ENCODE measurements around the gene PEMT. TPM values are rescaled to one million over a fixed set of nuclear protein-coding genes. Genes with fewer than 3 reads are reported as not detected.

Gene PEMT
- total RNA-seq, 4 donors from 2014 or later, result 3.2 to 10.2 (median 7.1) TPM

DNA sequence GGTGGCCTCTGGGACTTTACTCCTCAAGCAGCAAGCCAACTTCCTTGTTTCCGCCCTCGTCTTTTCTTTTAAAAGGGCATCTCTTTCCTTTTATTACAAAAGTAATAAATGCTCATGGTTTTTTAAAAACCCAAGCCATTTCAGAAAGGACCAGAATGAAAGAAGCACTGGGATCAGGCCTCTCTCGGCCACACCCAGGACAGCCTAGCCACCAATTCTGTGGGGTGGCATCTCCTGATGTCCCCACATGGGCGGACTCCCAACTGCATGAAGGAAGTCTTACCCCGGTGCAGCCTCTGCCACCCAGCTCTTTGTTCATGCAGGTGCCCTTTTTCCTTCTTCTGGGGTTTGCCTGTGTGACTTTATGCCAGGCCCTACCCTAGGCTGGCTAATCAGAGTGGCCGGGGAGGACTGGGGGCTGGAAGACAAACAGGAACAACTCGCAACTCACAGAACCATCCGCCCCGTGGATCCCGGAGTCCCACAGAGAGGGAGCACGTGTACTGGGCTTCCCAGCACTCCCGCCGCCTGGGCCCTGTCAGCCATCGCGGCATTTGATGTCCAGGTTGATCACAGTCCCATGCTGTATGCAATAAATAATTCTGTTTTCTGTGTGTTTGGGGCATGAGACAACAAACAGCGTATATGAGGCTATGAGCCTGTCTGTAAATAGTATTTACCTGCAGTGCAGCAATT is 92.8 kb downstream of the PEMT start:
- peaks cover 7% of the 10 kb centered on the region for H3K27me3 ChIP-seq
- H3K4me1 ChIP-seq, result peaks cover 9 to 30% (median 28%) of the 10 kb centered on the region in 4 donors
- intact Hi-C loops (cut with DNase I; ENCODE audit: low total_unique reads) (loop anchor here (5.0 kb wide), 1 partner anchor 74 kb away; no protein-coding TSS in a partner anchor), in situ Hi-C loops (cut with MboI; ENCODE audit: low pct_ligation_motif_present in 1 of 4, low pct_unique_long_range_greater_than_20kb in 1 of 4, low sequenced_read_pairs in 3 of 4) (no loop called here)
- TF ChIP-seq POLR2AphosphoS5 (IDR thresholded peaks at IDR 0.05), result no peak
- TF ChIP-seq POLR2A (IDR thresholded peaks at IDR 0.05), result no peak
- DNase-seq, result no peak
- WGBS, 2 donors (ENCODE audit: low coverage in 1 of 2), result 79 to 81% methylated on average over 2 to 16 of the region's 16 CpGs
- no peak overlapping the region for H3K4me3 ChIP-seq
- no peak overlapping the region for H3K27ac ChIP-seq
- no peaks in the 10 kb centered on the region for H3K9me3 ChIP-seq
- H3K36me3 ChIP-seq, result no peaks in the 10 kb centered on the region

DNA sequence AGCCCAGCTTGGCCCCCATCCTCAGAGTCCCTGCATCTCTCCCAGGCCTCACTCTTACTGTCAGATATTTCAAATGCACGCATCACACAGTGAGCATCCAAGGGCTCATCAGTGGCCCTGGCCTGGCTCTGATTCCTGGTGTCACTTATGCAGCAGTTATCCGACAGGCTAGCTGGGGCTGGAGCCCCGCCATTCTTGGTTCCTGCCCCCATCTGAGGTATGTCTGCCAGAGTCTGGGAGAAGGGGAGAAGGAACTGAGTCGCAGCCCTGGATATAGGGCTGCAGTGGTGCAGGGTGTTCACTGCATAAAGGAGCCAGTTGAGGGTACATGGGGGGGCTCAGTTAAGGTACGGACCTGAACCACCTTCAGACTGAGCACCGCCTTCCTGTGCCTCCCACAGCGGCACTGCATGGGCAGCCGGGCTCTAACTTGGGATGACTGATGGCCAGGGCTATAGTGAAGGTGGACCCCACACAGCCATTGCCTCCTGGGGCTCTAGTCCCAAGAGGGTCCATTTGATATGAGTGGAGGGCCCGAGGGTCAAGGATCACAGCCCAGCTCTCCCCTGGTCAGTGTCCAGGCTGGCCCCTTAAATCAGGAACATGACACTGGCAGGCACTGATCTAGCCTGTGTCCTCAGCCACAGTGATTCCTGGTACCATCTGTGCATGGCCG is 93.5 kb downstream of the PEMT start:
- TF ChIP-seq, protein P1, sequence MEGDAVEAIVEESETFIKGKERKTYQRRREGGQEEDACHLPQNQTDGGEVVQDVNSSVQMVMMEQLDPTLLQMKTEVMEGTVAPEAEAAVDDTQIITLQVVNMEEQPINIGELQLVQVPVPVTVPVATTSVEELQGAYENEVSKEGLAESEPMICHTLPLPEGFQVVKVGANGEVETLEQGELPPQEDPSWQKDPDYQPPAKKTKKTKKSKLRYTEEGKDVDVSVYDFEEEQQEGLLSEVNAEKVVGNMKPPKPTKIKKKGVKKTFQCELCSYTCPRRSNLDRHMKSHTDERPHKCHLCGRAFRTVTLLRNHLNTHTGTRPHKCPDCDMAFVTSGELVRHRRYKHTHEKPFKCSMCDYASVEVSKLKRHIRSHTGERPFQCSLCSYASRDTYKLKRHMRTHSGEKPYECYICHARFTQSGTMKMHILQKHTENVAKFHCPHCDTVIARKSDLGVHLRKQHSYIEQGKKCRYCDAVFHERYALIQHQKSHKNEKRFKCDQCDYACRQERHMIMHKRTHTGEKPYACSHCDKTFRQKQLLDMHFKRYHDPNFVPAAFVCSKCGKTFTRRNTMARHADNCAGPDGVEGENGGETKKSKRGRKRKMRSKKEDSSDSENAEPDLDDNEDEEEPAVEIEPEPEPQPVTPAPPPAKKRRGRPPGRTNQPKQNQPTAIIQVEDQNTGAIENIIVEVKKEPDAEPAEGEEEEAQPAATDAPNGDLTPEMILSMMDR (IDR thresholded peaks at IDR 0.05), result no peak
- no peak for TF ChIP-seq POLR2A (IDR thresholded peaks at IDR 0.05)
- no peak for TF ChIP-seq POLR2AphosphoS5 (IDR thresholded peaks at IDR 0.05)
- TF ChIP-seq EP300 (IDR thresholded peaks at IDR 0.05; ENCODE audit: low read depth), result no peak
- intact Hi-C loops (cut with DNase I; ENCODE audit: low total_unique reads), result loop anchor here (5.0 kb wide), 1 partner anchor 74 kb away; no protein-coding TSS in a partner anchor
- peaks cover 7% of the 10 kb centered on the region for H3K27me3 ChIP-seq
- H3K36me3 ChIP-seq, result no peaks in the 10 kb centered on the region
- H3K4me1 ChIP-seq, result peaks cover 9 to 36% (median 28%) of the 10 kb centered on the region in 4 donors
- H3K4me3 ChIP-seq, result no peak overlapping the region
- H3K9me3 ChIP-seq, result no peaks in the 10 kb centered on the region
- DNase-seq, result no peak
- no peak overlapping the region for H3K27ac ChIP-seq
- in situ Hi-C loops (cut with MboI; ENCODE audit: low pct_ligation_motif_present in 1 of 4, low pct_unique_long_range_greater_than_20kb in 1 of 4, low sequenced_read_pairs in 3 of 4), result no loop called here
- 89% methylated on average over 10 of the region's 10 CpGs; no CpG with 5 or more reads in 1 of the 2 donors for WGBS, 2 donors (ENCODE audit: low coverage in 1 of 2)

- Histone ChIP-seq H3K4me3 (peak overlapping the region in 2 of 4 donors; percentile 61 to 67), H3K27me3 (peaks cover 7% of the 10 kb centered on the region), H3K36me3 (no peaks in the 10 kb centered on the region), H3K27ac (peak overlapping the region; percentile 84 to 87 (median 87)), H3K4me1 (peaks cover 9 to 42% (median 28%) of the 10 kb centered on the region in 4 donors), H3K9me3 (no peaks in the 10 kb centered on the region)
- intact Hi-C loops (cut with DNase I; ENCODE audit: low total_unique reads), result loop anchor here (5.0 kb wide), 1 partner anchor 75 kb away; no protein-coding TSS in a partner anchor
- in situ Hi-C loops (cut with MboI; ENCODE audit: low pct_ligation_motif_present in 1 of 4, low pct_unique_long_range_greater_than_20kb in 1 of 4, low sequenced_read_pairs in 3 of 4), result no loop called here
- 47% methylated on average over 13 of the region's 19 CpGs; no CpG with 5 or more reads in 1 of the 2 donors for WGBS, 2 donors (ENCODE audit: low coverage in 1 of 2)
- no peak for DNase-seq
- TF ChIP-seq EP300 (IDR thresholded peaks at IDR 0.05; ENCODE audit: low read depth), result no peak
- TF ChIP-seq, protein P1 (IDR thresholded peaks at IDR 0.05), result peak in 2 of 5 experiments; percentile 6 to 7
Measured at GRCh38 chr17:17497065-17497844, 94.3 kb downstream of the PEMT start.

- no peaks in the 10 kb centered on the region for H3K9me3 ChIP-seq
- in situ Hi-C loops (cut with MboI; ENCODE audit: low pct_ligation_motif_present in 1 of 4, low pct_unique_long_range_greater_than_20kb in 1 of 4, low sequenced_read_pairs in 3 of 4), result no loop called here
- H3K27ac ChIP-seq, result peak within 1 kb of the TSS; percentile 84 to 87 (median 87)
Measured at GRCh38 chr17:17496189-17497064, 95.1 kb downstream of the PEMT start, which contains the start of gene RASD1. Gene RASD1, minus strand, starts transcription at chr17:17496395. Its CDS starts 214 bp downstream, at chr17:17496181.

More at GRCh38 chr17:17496189-17497064, 95.1 kb downstream of the PEMT start, which contains the start of gene RASD1:
- intact Hi-C loops (cut with DNase I; ENCODE audit: low total_unique reads), result loop anchor here (5.0 kb wide), 1 partner anchor 76 kb away; no protein-coding TSS in a partner anchor
- peak within 1 kb of the TSS; percentile 49 to 67 (median 62) for H3K4me3 ChIP-seq
- peaks cover 9 to 42% (median 28%) of the 10 kb centered on the region in 4 donors for H3K4me1 ChIP-seq
- peaks cover 7% of the 10 kb centered on the region for H3K27me3 ChIP-seq
- H3K36me3 ChIP-seq, result peaks cover 0 to 4% (median under 1%) of the 10 kb centered on the region in 4 donors
- DNase-seq, result peak; percentile 93
- TF ChIP-seq POLR2AphosphoS5 (IDR thresholded peaks at IDR 0.05) (peak; percentile 94 to 96 (median 95)), EP300 (IDR thresholded peaks at IDR 0.05; ENCODE audit: low read depth) (no peak), POLR2A (IDR thresholded peaks at IDR 0.05) (peak; percentile 97)
- TF ChIP-seq, protein P1 (IDR thresholded peaks at IDR 0.05), result peak; percentile 62 to 98 (median 96)
- WGBS, 2 donors (ENCODE audit: low coverage in 1 of 2), result 1% methylated on average over 65 of the region's 93 CpGs; no CpG with 5 or more reads in 1 of the 2 donors

Measured in transverse colon (tissue), 4 donors.